MM.1S (cell line): Measurements from ENCODE around the gene TKT.

Experiments
- DNase-seq: peaks from one replicate; pipeline ENCODE4 v3.0.0-alpha.2; 2015
- H2AFZ ChIP-seq: fragments of 300-600 bp; sonication (generic); 2 replicates; pipeline ENCODE4 v1.6.0; 2016; ENCODE audit warnings: antibody characterized with exemption, low read length
- H3F3A ChIP-seq: fragments of 300-600 bp; sonication (generic); 2 replicates; pipeline ENCODE4 v1.6.1; 2016; ENCODE audit warnings: mild to moderate bottlenecking, antibody characterized with exemption, low read length, moderate library complexity, mixed read lengths; ENCODE audit not compliant: insufficient read depth
- H3K27ac ChIP-seq: fragments of 300-600 bp; sonication (generic); 2 replicates; pipeline ENCODE4 v1.5.1; 2016; ENCODE audit warnings: mild to moderate bottlenecking, low read length
- H3K27me3 ChIP-seq: fragments of 300-600 bp; sonication (generic); replicated peaks from 2 replicates; pipeline ENCODE4 v1.6.0; 2016; ENCODE audit warnings: low read length; ENCODE audit not compliant: insufficient read depth
- H3K36me3 ChIP-seq: fragments of 300-600 bp; sonication (generic); replicated peaks from 2 replicates; pipeline ENCODE4 v1.6.1; 2016; ENCODE audit warnings: mild to moderate bottlenecking, low read length, mixed read lengths; ENCODE audit not compliant: insufficient read depth
- H3K4me1 ChIP-seq: fragments of 300-600 bp; sonication (generic); 2 replicates; pipeline ENCODE4 v1.6.1; 2016; ENCODE audit warnings: low read length, mixed read lengths
- H3K4me2 ChIP-seq: fragments of 300-600 bp; sonication (generic); 2 replicates; pipeline ENCODE4 v1.6.0; 2016; ENCODE audit warnings: low read depth, low read length
- H3K4me3 ChIP-seq: fragments of 300-600 bp; sonication (generic); 2 replicates; pipeline ENCODE4 v1.5.1; 2016; ENCODE audit warnings: low read length, mixed read lengths
- H3K79me2 ChIP-seq: fragments of 300-600 bp; sonication (generic); 2 replicates; pipeline ENCODE4 v1.6.1; 2016; ENCODE audit warnings: mixed run types, low read length, mixed read lengths
- H3K9ac ChIP-seq: fragments of 300-600 bp; sonication (generic); 2 replicates; pipeline ENCODE4 v1.6.1; 2016; ENCODE audit warnings: low read length, mixed read lengths
- H3K9me2 ChIP-seq: fragments of 300-600 bp; sonication (generic); replicated peaks from 2 replicates; pipeline ENCODE4 v1.6.1; 2016; ENCODE audit warnings: mild to moderate bottlenecking, low read length, mixed read lengths; ENCODE audit not compliant: insufficient read depth
- H3K9me3 ChIP-seq: fragments of 300-600 bp; sonication (generic); replicated peaks from 2 replicates; pipeline ENCODE4 v1.6.1; 2016; ENCODE audit warnings: mild to moderate bottlenecking, low read length, mixed read lengths; ENCODE audit not compliant: insufficient read depth
- H4K20me1 ChIP-seq: fragments of 300-600 bp; sonication (generic); 2 replicates; pipeline ENCODE4 v1.6.1; 2016; ENCODE audit warnings: mild to moderate bottlenecking, low read length, moderate library complexity, mixed read lengths; ENCODE audit not compliant: insufficient read depth
- EZH2 ChIP-seq: fragments of 300-600 bp; sonication (generic); optimal IDR thresholded peaks from 2 replicates; pipeline ENCODE3; 2017; ENCODE audit warnings: low read depth, mild to moderate bottlenecking, antibody characterized with exemption, low read length, mixed read lengths
- EZH2phosphoT487 ChIP-seq: fragments of 300-600 bp; sonication (generic); IDR thresholded peaks from 2 replicates; pipeline ENCODE4 v1.6.1; 2018; ENCODE audit warnings: antibody characterized with exemption, low read length
- TF ChIP-seq, protein P1 (sequence below): fragments of 300-600 bp; sonication (generic); IDR thresholded peaks from 2 replicates; pipeline ENCODE4 v1.5.1; 2016; ENCODE audit warnings: antibody characterized with exemption, low read length, mixed read lengths

The TKT gene

GRCh38 chr3:53257465-53257864, 1.6 kb upstream of the TKT start:
- Histone ChIP-seq H3K27me3 (no peaks in the 10 kb centered on the region), H4K20me1 (peaks cover 21% of the 10 kb centered on the region), H3K4me2 (no peak overlapping the region), H3K9me3 (no peaks in the 10 kb centered on the region), H3K9me2 (no peaks in the 10 kb centered on the region), H3F3A (peaks cover 23% of the 10 kb centered on the region), H3K4me1 (peaks cover 18% of the 10 kb centered on the region), H3K9ac (no peak overlapping the region), H2AFZ (no peak overlapping the region), H3K4me3 (no peak overlapping the region), H3K36me3 (no peaks in the 10 kb centered on the region), H3K27ac (no peak overlapping the region), H3K79me2 (peaks cover 30% of the 10 kb centered on the region)
- no peak for DNase-seq
- TF ChIP-seq, protein P1, sequence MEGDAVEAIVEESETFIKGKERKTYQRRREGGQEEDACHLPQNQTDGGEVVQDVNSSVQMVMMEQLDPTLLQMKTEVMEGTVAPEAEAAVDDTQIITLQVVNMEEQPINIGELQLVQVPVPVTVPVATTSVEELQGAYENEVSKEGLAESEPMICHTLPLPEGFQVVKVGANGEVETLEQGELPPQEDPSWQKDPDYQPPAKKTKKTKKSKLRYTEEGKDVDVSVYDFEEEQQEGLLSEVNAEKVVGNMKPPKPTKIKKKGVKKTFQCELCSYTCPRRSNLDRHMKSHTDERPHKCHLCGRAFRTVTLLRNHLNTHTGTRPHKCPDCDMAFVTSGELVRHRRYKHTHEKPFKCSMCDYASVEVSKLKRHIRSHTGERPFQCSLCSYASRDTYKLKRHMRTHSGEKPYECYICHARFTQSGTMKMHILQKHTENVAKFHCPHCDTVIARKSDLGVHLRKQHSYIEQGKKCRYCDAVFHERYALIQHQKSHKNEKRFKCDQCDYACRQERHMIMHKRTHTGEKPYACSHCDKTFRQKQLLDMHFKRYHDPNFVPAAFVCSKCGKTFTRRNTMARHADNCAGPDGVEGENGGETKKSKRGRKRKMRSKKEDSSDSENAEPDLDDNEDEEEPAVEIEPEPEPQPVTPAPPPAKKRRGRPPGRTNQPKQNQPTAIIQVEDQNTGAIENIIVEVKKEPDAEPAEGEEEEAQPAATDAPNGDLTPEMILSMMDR, result no peak
- TF ChIP-seq EZH2phosphoT487 (no peak), EZH2 (no peak)

GRCh38 chr3:53256704-53257055, 858 bp upstream of the TKT start:
- Histone ChIP-seq H3F3A (peaks cover 23% of the 10 kb centered on the region), H3K27me3 (no peaks in the 10 kb centered on the region), H3K36me3 (no peaks in the 10 kb centered on the region), H3K4me1 (peaks cover 23% of the 10 kb centered on the region), H3K9ac (no peak overlapping the region), H2AFZ (no peak overlapping the region), H3K79me2 (peaks cover 38% of the 10 kb centered on the region), H4K20me1 (peaks cover 28% of the 10 kb centered on the region), H3K9me3 (no peaks in the 10 kb centered on the region), H3K27ac (no peak overlapping the region), H3K9me2 (no peaks in the 10 kb centered on the region), H3K4me3 (no peak overlapping the region), H3K4me2 (no peak overlapping the region)
- TF ChIP-seq, protein P1, result no peak
- TF ChIP-seq EZH2phosphoT487 (no peak), EZH2 (no peak)
- no peak for DNase-seq

DNA sequence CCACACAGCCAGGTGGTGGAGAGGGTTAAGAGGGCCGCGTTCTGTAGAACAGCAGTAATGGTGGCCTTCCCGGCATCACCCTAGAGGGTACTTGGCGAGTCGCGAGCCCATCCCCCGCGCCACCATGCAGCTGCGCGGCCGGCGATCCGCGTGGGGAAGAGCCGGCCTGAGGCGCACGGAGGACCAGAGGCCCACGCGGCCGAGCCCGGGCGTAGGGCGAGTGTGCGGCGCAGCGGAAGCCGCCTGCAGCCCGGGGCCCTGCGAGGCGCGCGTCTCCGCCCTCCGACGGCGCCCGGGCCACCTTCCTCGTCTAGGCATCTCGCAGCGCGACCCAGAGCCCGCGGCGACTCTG, 423 bp downstream of the TKT start:
- H3K79me2 ChIP-seq, result peaks cover 51% of the 10 kb centered on the region
- H3K9ac ChIP-seq, result peak overlapping the region; percentile 91
- peaks cover 41% of the 10 kb centered on the region for H4K20me1 ChIP-seq
- H3K36me3 ChIP-seq, result no peaks in the 10 kb centered on the region
- H3K27ac ChIP-seq, result peak overlapping the region; percentile 68; the same call in 1 of the 2 replicates
- H3K27me3 ChIP-seq, result no peaks in the 10 kb centered on the region
- peak; percentile 48 for DNase-seq
- H2AFZ ChIP-seq, result peak overlapping the region; percentile 39
- peak overlapping the region; percentile 88 for H3K4me2 ChIP-seq
- TF ChIP-seq, protein P1, result no peak
- no peak for TF ChIP-seq EZH2phosphoT487
- TF ChIP-seq EZH2, result no peak
- peak overlapping the region; percentile 94 for H3K4me3 ChIP-seq
- no peaks in the 10 kb centered on the region for H3K9me2 ChIP-seq
- peaks cover 23% of the 10 kb centered on the region for H3F3A ChIP-seq
- H3K4me1 ChIP-seq, result peaks cover 23% of the 10 kb centered on the region
- H3K9me3 ChIP-seq, result no peaks in the 10 kb centered on the region
